ENCODE measurements around the gene CRKL. TPM values are rescaled to one million over a fixed set of nuclear protein-coding genes. Genes with fewer than 3 reads are reported as not detected.
A peak's percentile ranks its signal among the peaks of the same experiment; 100 is the strongest.

The CRKL gene
- total and polyA plus RNA-seq, 2 of the 4 experiments (the other 2 are of a cell fraction), result 20.6 to 35.5 TPM

GRCh38 chr22:20887375-20887774 is 29.8 kb upstream of the CRKL start:
- CTCF ChIA-PET, result no interaction called here
- in situ Hi-C loops (cut with MboI; ENCODE audit: low sequenced_read_pairs), result no loop called here
- DNase-seq (peak; percentile 49), ATAC-seq (ENCODE audit: low read depth) (no peak)
- Histone ChIP-seq H2AFZ (replicated peaks; ENCODE audit: low read length, poor library complexity) (no peak overlapping the region), H4K20me1 (ENCODE audit: insufficient read depth, low read length) (peaks cover 8% of the 10 kb centered on the region), H3K4me1 (ENCODE audit: control insufficient read depth, insufficient read depth, low read length) (peaks cover 5% of the 10 kb centered on the region), H3K79me1 (ENCODE audit: low read depth in 1 of 2, low read length in 2 of 2) (no peaks in the 10 kb centered on the region), H3K9me1 (ENCODE audit: insufficient read depth, low read length) (no peaks in the 10 kb centered on the region), H2AK9ac (replicated peaks; ENCODE audit: low read depth, low read length, poor library complexity) (no peak overlapping the region), H3K4me2 (ENCODE audit: low read depth, low read length) (no peak overlapping the region), H3K14ac (replicated peaks; ENCODE audit: low read depth, low read length) (no peak overlapping the region), H4K8ac (ENCODE audit: low read depth in 2 of 2, low read length in 2 of 2) (no peak overlapping the region), H3K56ac (ENCODE audit: extremely low read depth, insufficient read depth, low read length) (no peak overlapping the region), H3K4me3 (ENCODE audit: insufficient read depth, low read depth, low read length) (no peak overlapping the region), H3K27ac (ENCODE audit: insufficient read depth, low read length) (no peak overlapping the region), H4K91ac (ENCODE audit: insufficient read depth, low read depth, low read length) (no peak overlapping the region), H3K9ac (ENCODE audit: low read depth, low read length) (no peak overlapping the region), H2BK120ac (ENCODE audit: low read depth, low read length) (no peak overlapping the region), H2AK5ac (ENCODE audit: low read depth, low read length) (no peak overlapping the region), H2BK5ac (ENCODE audit: low read depth, low read length, poor library complexity, severe bottlenecking) (no peak overlapping the region), H3K27me3 (ENCODE audit: control insufficient read depth, insufficient read depth, low read length) (no peaks in the 10 kb centered on the region), H4K5ac (ENCODE audit: low read depth, low read length) (no peak overlapping the region), H3K18ac (ENCODE audit: low read depth, low read length) (no peak overlapping the region), H2BK15ac (ENCODE audit: low read depth, low read length) (no peak overlapping the region), H2BK20ac (ENCODE audit: low read depth, low read length) (no peak overlapping the region), H3K36me3 (ENCODE audit: control insufficient read depth, insufficient read depth, low read length) (peaks cover 29% of the 10 kb centered on the region), H3K23ac (ENCODE audit: low read depth, low read length) (no peak overlapping the region), H3K9me3 (ENCODE audit: control insufficient read depth, insufficient read depth, low read length) (no peaks in the 10 kb centered on the region), H3K4ac (ENCODE audit: low read depth, low read length) (no peak overlapping the region)
- 88% methylated on average over 1 of the region's 5 CpGs; no CpG with 5 or more reads in 1 of the 2 experiments for WGBS, 2 experiments (ENCODE audit: extremely low coverage in 2 of 2, insufficient read length in 1 of 2)
- intact Hi-C loops (cut with micrococcal nuclease), result loop anchor here (10.0 kb wide), 1 partner anchor 67 kb away; no protein-coding TSS in a partner anchor
- TF ChIP-seq CTCF (conservative IDR thresholded peaks at IDR 0.05; ENCODE audit: low read depth, low read length), result no peak
- TF ChIP-seq USF2 (IDR thresholded peaks at IDR 0.05; ENCODE audit: low read depth, low read length), result no peak
- no peak for TF ChIP-seq MAFK (IDR thresholded peaks at IDR 0.05; ENCODE audit: low read depth, low read length)
- dilution Hi-C loops (cut with HindIII; ENCODE audit: low sequenced_read_pairs, unreplicated experiment), result no loop called here
- BruUV-seq (replicated peaks), result no TSS peak
- POLR2A ChIA-PET (ENCODE audit: unreplicated experiment), result no interaction called here

Data from IMR-90 (cell line).